HG03175 (cell line): ENCODE results near the gene SLC25A4.
"Not testable (repeated sequence)": the region's sequence is repeated elsewhere in the genome, so short reads cannot be mapped to it uniquely, and the experiment has no call there.

Source experiments
- ATAC-seq: cut with Tn5 transposase; IDR thresholded peaks from one replicate; pipeline ENCODE4 v1.9.1; 2021; ENCODE audit warnings: mild to moderate bottlenecking, moderate library complexity; ENCODE audit not compliant: unreplicated experiment

SLC25A4 gene

GRCh38 chr4:185142912-185143600 is at the start of gene SLC25A4:
Gene SLC25A4, plus strand, starts transcription at chr4:185143266. Its CDS starts 107 bp downstream, at chr4:185143373.
- peak; percentile 97 for ATAC-seq

GRCh38 chr4:185093603-185094002 is 49.5 kb upstream of the SLC25A4 start:
- ATAC-seq, result no peak

GRCh38 chr4:185096032-185096653 is 46.9 kb upstream of the SLC25A4 start:
- ATAC-seq, result no peak

- no peak for ATAC-seq
These were observed 44.6 kb upstream of the SLC25A4 start for GRCh38 chr4:185098474-185098873.

GRCh38 chr4:185099024-185099682 is 43.9 kb upstream of the SLC25A4 start:
- no peak for ATAC-seq

GRCh38 chr4:185099940-185100339 is 43.1 kb upstream of the SLC25A4 start:
- ATAC-seq, result no peak

- no peak for ATAC-seq
These were observed 42.6 kb upstream of the SLC25A4 start for GRCh38 chr4:185100423-185100822.

- ATAC-seq, result no peak
These were observed 41.6 kb upstream of the SLC25A4 start for GRCh38 chr4:185101354-185101890.

- no peak for ATAC-seq
These were observed 38.3 kb upstream of the SLC25A4 start for GRCh38 chr4:185104733-185105132.

GRCh38 chr4:185106353-185106752 is 36.7 kb upstream of the SLC25A4 start:
- ATAC-seq, result no peak

- not testable (repeated sequence) for ATAC-seq
These were observed 35.5 kb upstream of the SLC25A4 start for GRCh38 chr4:185107574-185107973.

GRCh38 chr4:185108185-185108584 is 34.9 kb upstream of the SLC25A4 start:
- no peak for ATAC-seq

- peak; percentile 47 for ATAC-seq
These were observed 34.4 kb upstream of the SLC25A4 start for GRCh38 chr4:185108669-185109068.

GRCh38 chr4:185109736-185110135 is 33.3 kb upstream of the SLC25A4 start:
- ATAC-seq, result no peak

GRCh38 chr4:185110375-185110823 is 32.7 kb upstream of the SLC25A4 start:
- no peak for ATAC-seq

GRCh38 chr4:185112104-185112503 is 31.0 kb upstream of the SLC25A4 start:
- no peak for ATAC-seq

- ATAC-seq, result no peak
These were observed 29.7 kb upstream of the SLC25A4 start for GRCh38 chr4:185113340-185113739.

GRCh38 chr4:185115827-185116232 is 27.2 kb upstream of the SLC25A4 start:
- no peak for ATAC-seq

- no peak for ATAC-seq
These were observed 25.6 kb upstream of the SLC25A4 start for GRCh38 chr4:185117300-185117934.

- ATAC-seq, result no peak
These were observed 24.2 kb upstream of the SLC25A4 start for GRCh38 chr4:185118876-185119275.

- not testable (repeated sequence) for ATAC-seq
These were observed 23.6 kb upstream of the SLC25A4 start for GRCh38 chr4:185119467-185119866.
